MM.1S (cell line): Measurements from ENCODE around the gene RAB9A.
A peak's percentile ranks its signal among the peaks of the same experiment; 100 is the strongest.

Experiments
- DNase-seq: peaks from one replicate; pipeline ENCODE4 v3.0.0-alpha.2; 2015
- H2AFZ ChIP-seq: fragments of 300-600 bp; sonication (generic); 2 replicates; pipeline ENCODE4 v1.6.0; 2016; ENCODE audit warnings: antibody characterized with exemption, low read length
- H3F3A ChIP-seq: fragments of 300-600 bp; sonication (generic); 2 replicates; pipeline ENCODE4 v1.6.1; 2016; ENCODE audit warnings: mild to moderate bottlenecking, antibody characterized with exemption, low read length, moderate library complexity, mixed read lengths; ENCODE audit not compliant: insufficient read depth
- H3K27ac ChIP-seq: fragments of 300-600 bp; sonication (generic); 2 replicates; pipeline ENCODE4 v1.5.1; 2016; ENCODE audit warnings: mild to moderate bottlenecking, low read length
- H3K27me3 ChIP-seq: fragments of 300-600 bp; sonication (generic); replicated peaks from 2 replicates; pipeline ENCODE4 v1.6.0; 2016; ENCODE audit warnings: low read length; ENCODE audit not compliant: insufficient read depth
- H3K36me3 ChIP-seq: fragments of 300-600 bp; sonication (generic); replicated peaks from 2 replicates; pipeline ENCODE4 v1.6.1; 2016; ENCODE audit warnings: mild to moderate bottlenecking, low read length, mixed read lengths; ENCODE audit not compliant: insufficient read depth
- H3K4me1 ChIP-seq: fragments of 300-600 bp; sonication (generic); 2 replicates; pipeline ENCODE4 v1.6.1; 2016; ENCODE audit warnings: low read length, mixed read lengths
- H3K4me2 ChIP-seq: fragments of 300-600 bp; sonication (generic); 2 replicates; pipeline ENCODE4 v1.6.0; 2016; ENCODE audit warnings: low read depth, low read length
- H3K4me3 ChIP-seq: fragments of 300-600 bp; sonication (generic); 2 replicates; pipeline ENCODE4 v1.5.1; 2016; ENCODE audit warnings: low read length, mixed read lengths
- H3K79me2 ChIP-seq: fragments of 300-600 bp; sonication (generic); 2 replicates; pipeline ENCODE4 v1.6.1; 2016; ENCODE audit warnings: mixed run types, low read length, mixed read lengths
- H3K9ac ChIP-seq: fragments of 300-600 bp; sonication (generic); 2 replicates; pipeline ENCODE4 v1.6.1; 2016; ENCODE audit warnings: low read length, mixed read lengths
- H3K9me2 ChIP-seq: fragments of 300-600 bp; sonication (generic); replicated peaks from 2 replicates; pipeline ENCODE4 v1.6.1; 2016; ENCODE audit warnings: mild to moderate bottlenecking, low read length, mixed read lengths; ENCODE audit not compliant: insufficient read depth
- H3K9me3 ChIP-seq: fragments of 300-600 bp; sonication (generic); replicated peaks from 2 replicates; pipeline ENCODE4 v1.6.1; 2016; ENCODE audit warnings: mild to moderate bottlenecking, low read length, mixed read lengths; ENCODE audit not compliant: insufficient read depth
- H4K20me1 ChIP-seq: fragments of 300-600 bp; sonication (generic); 2 replicates; pipeline ENCODE4 v1.6.1; 2016; ENCODE audit warnings: mild to moderate bottlenecking, low read length, moderate library complexity, mixed read lengths; ENCODE audit not compliant: insufficient read depth
- CTCF ChIP-seq: fragments of 300-600 bp; sonication (generic); IDR thresholded peaks from 2 replicates; pipeline ENCODE4 v1.5.1; 2016; ENCODE audit warnings: antibody characterized with exemption, low read length, mixed read lengths
- EZH2 ChIP-seq: fragments of 300-600 bp; sonication (generic); optimal IDR thresholded peaks from 2 replicates; pipeline ENCODE3; 2017; ENCODE audit warnings: low read depth, mild to moderate bottlenecking, antibody characterized with exemption, low read length, mixed read lengths
- EZH2phosphoT487 ChIP-seq: fragments of 300-600 bp; sonication (generic); IDR thresholded peaks from 2 replicates; pipeline ENCODE4 v1.6.1; 2018; ENCODE audit warnings: antibody characterized with exemption, low read length

Gene RAB9A

GRCh38 chrX:13651150-13651549 lies 37.8 kb upstream of the RAB9A start:
- peaks cover 14% of the 10 kb centered on the region for H3K79me2 ChIP-seq
- no peak overlapping the region for H3K27ac ChIP-seq
- TF ChIP-seq EZH2phosphoT487 (no peak), EZH2 (no peak), CTCF (no peak)
- no peak overlapping the region for H3K4me2 ChIP-seq
- no peaks in the 10 kb centered on the region for H3K9me2 ChIP-seq
- no peak for DNase-seq
- H2AFZ ChIP-seq = no peak overlapping the region
- no peaks in the 10 kb centered on the region for H3K36me3 ChIP-seq
- H3K9ac ChIP-seq = no peak overlapping the region
- no peaks in the 10 kb centered on the region for H3K27me3 ChIP-seq
- H3F3A ChIP-seq = peaks cover 9% of the 10 kb centered on the region; the same call in 1 of the 2 replicates
- H3K9me3 ChIP-seq = no peaks in the 10 kb centered on the region
- peaks cover 7% of the 10 kb centered on the region; the same call in 1 of the 2 replicates for H3K4me1 ChIP-seq
- no peaks in the 10 kb centered on the region for H4K20me1 ChIP-seq
- H3K4me3 ChIP-seq = no peak overlapping the region

GRCh38 chrX:13652287-13652793 lies 36.6 kb upstream of the RAB9A start:
- peaks cover 9% of the 10 kb centered on the region; the same call in 1 of the 2 replicates for H3F3A ChIP-seq
- H3K4me2 ChIP-seq = peak overlapping the region; percentile 94
- peak overlapping the region; percentile 71 for H2AFZ ChIP-seq
- no peak for DNase-seq
- peaks cover 7% of the 10 kb centered on the region; the same call in 1 of the 2 replicates for H3K4me1 ChIP-seq
- H3K79me2 ChIP-seq = peaks cover 14% of the 10 kb centered on the region
- H4K20me1 ChIP-seq = no peaks in the 10 kb centered on the region
- peak overlapping the region; percentile 77 for H3K4me3 ChIP-seq
- H3K36me3 ChIP-seq = no peaks in the 10 kb centered on the region
- no peak for TF ChIP-seq EZH2
- no peak for TF ChIP-seq EZH2phosphoT487
- no peak for TF ChIP-seq CTCF
- peak overlapping the region; percentile 46; the same call in 1 of the 2 replicates for H3K9ac ChIP-seq
- no peaks in the 10 kb centered on the region for H3K27me3 ChIP-seq
- H3K9me2 ChIP-seq = no peaks in the 10 kb centered on the region
- peak overlapping the region; percentile 92; the same call in 1 of the 2 replicates for H3K27ac ChIP-seq
- H3K9me3 ChIP-seq = no peaks in the 10 kb centered on the region

GRCh38 chrX:13652850-13653693 lies 35.9 kb upstream of the RAB9A start, which contains the start of gene TCEANC:
Gene TCEANC, plus strand, starts transcription at chrX:13653141. Its CDS starts 9,368 bp downstream, at chrX:13662509.
- H3K79me2 ChIP-seq = peaks cover 14% of the 10 kb centered on the region
- peak within 1 kb of the TSS; percentile 92 for H3K27ac ChIP-seq
- H3K27me3 ChIP-seq = no peaks in the 10 kb centered on the region
- H2AFZ ChIP-seq = peak within 1 kb of the TSS; percentile 73
- peaks cover 9% of the 10 kb centered on the region; the same call in 1 of the 2 replicates for H3F3A ChIP-seq
- TF ChIP-seq CTCF (no peak), EZH2phosphoT487 (no peak), EZH2 (no peak)
- no peaks in the 10 kb centered on the region for H3K9me3 ChIP-seq
- no peaks in the 10 kb centered on the region for H3K9me2 ChIP-seq
- H4K20me1 ChIP-seq = no peaks in the 10 kb centered on the region
- peak within 1 kb of the TSS; percentile 94 for H3K4me2 ChIP-seq
- no peaks in the 10 kb centered on the region for H3K36me3 ChIP-seq
- peak within 1 kb of the TSS; percentile 83 for H3K9ac ChIP-seq
- peak within 1 kb of the TSS; percentile 79 for H3K4me3 ChIP-seq
- peaks cover 7% of the 10 kb centered on the region; the same call in 1 of the 2 replicates for H3K4me1 ChIP-seq
- peak; percentile 96 for DNase-seq
